Muscle of leg (tissue), 11 donors: Measurements from ENCODE around the gene COL21A1. TPM values are rescaled to one million over a fixed set of nuclear protein-coding genes. Genes with fewer than 3 reads are reported as not detected.

Experiments
- DNase-seq: peaks from one replicate; pipeline ENCODE4 v3.0.0; 2013
- H3K27ac ChIP-seq: one replicate; pipeline ENCODE4 v1.5.1; 2013; ENCODE audit warnings: mild to moderate bottlenecking, low read length, control low read depth
- H3K27me3 ChIP-seq: one replicate; pipeline ENCODE4 v1.6.1; 2013; ENCODE audit warnings: low read length; ENCODE audit not compliant: control insufficient read depth, insufficient read depth
- H3K36me3 ChIP-seq: one replicate; pipeline ENCODE4 v1.6.1; 2013; ENCODE audit warnings: low read length; ENCODE audit not compliant: control insufficient read depth, insufficient read depth
- H3K4me1 ChIP-seq: one replicate; pipeline ENCODE4 v1.6.1; 2013; ENCODE audit warnings: low read length; ENCODE audit not compliant: control insufficient read depth, insufficient read depth
- H3K4me3 ChIP-seq: one replicate; pipeline ENCODE4 v1.5.1; 2013; ENCODE audit warnings: low read length, control low read depth
- H3K9me3 ChIP-seq: replicated peaks from 2 replicates; pipeline ENCODE4 v1.6.1; 2013; ENCODE audit warnings: low read depth, low read length; ENCODE audit not compliant: control insufficient read depth
- WGBS: methylation state at CpG from one replicate; pipeline ENCODE4 v1.1.5; 2013; ENCODE audit warnings: missing lambda C conversion rate; ENCODE audit not compliant: insufficient coverage; 5-methylcytosine and 5-hydroxymethylcytosine counted together
- polyA plus RNA-seq, 8 donors: library from polyadenylated mRNA; unstranded; fragments of 120-200 nt; gene quantifications; one replicate each; pipeline versions ENCODE4 v1.2.1 to v1.2.3, GENCODE V29; 2013; ENCODE audit warnings: inconsistent platforms in 1 of 8, low replicate concordance in 1 of 8; ENCODE audit not compliant: insufficient read length in 8 of 8, insufficient read depth in 1 of 8
- total RNA-seq: library from RNA; stranded (reverse); fragments of 120-200 nt; gene quantifications from one replicate; pipeline ENCODE4 v1.2.4, GENCODE V29; 2013

COL21A1 gene
- total and polyA plus RNA-seq, 9 donors, result 86.6 to 195 (median 115) TPM

- DNase-seq, result no peak
- H3K27me3 ChIP-seq, result no peaks in the 10 kb centered on the region
- H3K27ac ChIP-seq, result no peak overlapping the region
- H3K4me3 ChIP-seq, result no peak overlapping the region
- H3K36me3 ChIP-seq, result no peaks in the 10 kb centered on the region
- WGBS, result no CpG with 5 or more reads among the region's 1 CpG
- no peaks in the 10 kb centered on the region for H3K9me3 ChIP-seq
- peaks cover 5% of the 10 kb centered on the region for H3K4me1 ChIP-seq
Measured at GRCh38 chr6:56235245-56235644, 12.1 kb downstream of the COL21A1 start.

DNA sequence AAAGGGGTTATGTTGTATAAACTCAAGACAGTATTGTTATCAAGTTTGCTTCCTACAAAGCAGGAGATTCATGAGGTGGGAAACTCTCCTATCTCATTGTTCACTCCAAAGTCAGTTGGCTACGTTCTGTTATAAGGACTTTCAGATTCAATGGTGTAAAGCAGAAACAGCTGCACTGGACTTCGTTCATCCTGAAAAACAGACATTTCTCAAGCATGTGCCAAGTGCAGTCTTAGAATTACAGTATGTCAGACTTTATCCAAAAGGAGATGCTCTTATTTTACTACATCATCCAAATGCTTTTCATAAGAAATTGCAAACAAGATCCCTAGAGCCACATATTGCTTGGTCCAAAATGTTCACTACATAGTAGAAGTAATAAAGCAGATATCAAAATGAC is 14.9 kb downstream of the COL21A1 start:
- Histone ChIP-seq H3K36me3 (no peaks in the 10 kb centered on the region), H3K27me3 (no peaks in the 10 kb centered on the region), H3K27ac (peak overlapping the region; percentile 75), H3K4me3 (no peak overlapping the region), H3K4me1 (peaks cover 3% of the 10 kb centered on the region), H3K9me3 (no peaks in the 10 kb centered on the region)
- no CpG with 5 or more reads among the region's 2 CpGs for WGBS
- peak; percentile 96 for DNase-seq

DNA sequence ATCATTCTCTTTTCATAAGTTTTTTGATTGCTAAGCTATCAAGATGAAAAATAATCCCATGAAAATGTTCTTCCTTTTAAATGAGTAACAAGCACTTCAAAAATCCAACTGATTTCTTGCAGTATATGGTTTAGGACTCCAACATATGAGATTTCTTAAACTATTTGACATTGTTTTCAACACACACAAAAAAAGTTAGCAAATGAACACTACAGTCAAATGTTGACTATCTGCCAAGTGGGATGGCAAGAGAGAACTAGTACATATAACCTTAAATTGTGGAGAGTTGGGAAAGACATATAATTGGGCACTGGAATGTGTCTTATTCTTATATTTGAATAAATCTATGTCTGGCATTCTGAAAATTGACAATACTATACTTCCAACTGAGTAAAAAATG is 15.6 kb downstream of the COL21A1 start:
- Histone ChIP-seq H3K4me3 (no peak overlapping the region), H3K27me3 (no peaks in the 10 kb centered on the region), H3K27ac (peak overlapping the region; percentile 54), H3K9me3 (no peaks in the 10 kb centered on the region), H3K4me1 (peaks cover 3% of the 10 kb centered on the region), H3K36me3 (no peaks in the 10 kb centered on the region)
- peak; percentile 41 for DNase-seq

DNA sequence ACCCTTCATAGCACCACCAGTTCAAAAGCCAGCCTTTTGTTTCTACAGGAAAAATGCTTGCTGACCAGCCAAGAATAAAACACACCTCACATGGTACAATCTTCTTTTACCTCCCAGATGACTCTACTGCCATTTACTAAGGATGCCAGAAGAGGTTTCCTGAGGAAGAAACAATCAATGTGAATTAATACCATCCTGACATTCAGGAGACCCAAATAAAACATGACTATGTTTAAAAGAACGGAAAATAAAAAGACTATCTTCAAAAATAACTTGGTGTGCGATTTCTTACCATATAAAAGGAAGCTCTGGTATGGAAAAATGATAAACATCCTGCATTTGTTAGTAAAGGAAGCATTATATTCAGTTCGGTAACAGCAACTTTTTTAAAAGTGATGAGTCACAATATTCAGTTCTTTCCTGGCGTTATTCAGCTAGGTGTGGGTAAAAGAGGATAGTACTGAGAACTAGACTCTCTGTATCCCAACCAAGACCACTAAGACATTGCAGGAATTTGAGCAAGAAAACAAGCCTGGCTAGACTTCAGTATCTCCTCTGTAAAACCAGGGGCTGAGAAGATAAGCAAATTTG is 16.3 kb downstream of the COL21A1 start:
- Histone ChIP-seq H3K4me1 (peaks cover 3% of the 10 kb centered on the region), H3K27ac (peak overlapping the region; percentile 10), H3K9me3 (no peaks in the 10 kb centered on the region), H3K4me3 (no peak overlapping the region), H3K36me3 (no peaks in the 10 kb centered on the region), H3K27me3 (no peaks in the 10 kb centered on the region)
- no peak for DNase-seq
- WGBS, result no CpG with 5 or more reads among the region's 4 CpGs

DNA sequence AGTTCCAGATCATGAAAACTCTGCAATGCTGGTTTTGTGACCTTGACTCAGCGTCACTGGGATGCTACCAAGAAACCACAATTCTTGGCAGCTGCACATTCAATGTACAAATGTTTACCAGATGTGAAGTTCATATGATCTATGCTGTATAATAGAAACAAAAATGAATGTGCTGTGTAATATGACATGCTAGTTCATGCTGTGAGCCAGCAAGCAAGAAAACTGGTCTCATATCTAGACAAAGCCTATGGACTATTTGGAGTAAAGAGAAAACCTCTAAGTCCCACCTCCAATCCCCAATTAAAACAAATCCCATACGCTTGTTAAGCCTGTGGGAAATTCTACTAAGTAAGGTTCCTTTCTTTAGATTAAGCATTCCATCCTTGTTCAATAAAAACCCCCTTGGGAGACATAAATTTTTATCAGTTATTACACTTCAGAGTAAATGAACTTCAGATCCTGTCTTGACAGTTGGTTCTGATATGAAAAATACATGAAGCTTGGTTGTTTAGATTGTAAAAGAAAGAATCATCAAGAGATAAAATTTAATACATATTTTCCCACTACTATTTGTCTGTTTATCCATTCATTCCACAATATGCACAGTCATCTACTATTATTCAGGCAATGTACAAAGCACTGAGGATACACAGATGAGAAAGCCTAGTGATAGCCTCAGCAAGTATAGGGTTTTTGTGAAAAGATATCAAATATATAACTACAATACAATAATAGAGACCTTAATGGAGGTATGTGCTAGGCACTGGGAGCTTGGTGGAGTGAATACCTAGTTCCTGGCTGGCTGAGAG is 20.1 kb downstream of the COL21A1 start:
- peak; percentile 97 for DNase-seq
- WGBS, result 0% methylated on average over 1 of the region's 2 CpGs
- no peaks in the 10 kb centered on the region for H3K9me3 ChIP-seq
- no peaks in the 10 kb centered on the region for H3K4me1 ChIP-seq
- H3K27me3 ChIP-seq, result no peaks in the 10 kb centered on the region
- H3K4me3 ChIP-seq, result no peak overlapping the region
- H3K27ac ChIP-seq, result peak overlapping the region; percentile 66
- H3K36me3 ChIP-seq, result no peaks in the 10 kb centered on the region

GRCh38 chr6:56223995-56224394 is 23.4 kb downstream of the COL21A1 start:
- WGBS, result no CpG with 5 or more reads among the region's 1 CpG
- no peak for DNase-seq
- H3K4me1 ChIP-seq, result no peaks in the 10 kb centered on the region
- H3K4me3 ChIP-seq, result no peak overlapping the region
- H3K27ac ChIP-seq, result no peak overlapping the region
- no peaks in the 10 kb centered on the region for H3K9me3 ChIP-seq
- H3K36me3 ChIP-seq, result no peaks in the 10 kb centered on the region
- no peaks in the 10 kb centered on the region for H3K27me3 ChIP-seq

DNA sequence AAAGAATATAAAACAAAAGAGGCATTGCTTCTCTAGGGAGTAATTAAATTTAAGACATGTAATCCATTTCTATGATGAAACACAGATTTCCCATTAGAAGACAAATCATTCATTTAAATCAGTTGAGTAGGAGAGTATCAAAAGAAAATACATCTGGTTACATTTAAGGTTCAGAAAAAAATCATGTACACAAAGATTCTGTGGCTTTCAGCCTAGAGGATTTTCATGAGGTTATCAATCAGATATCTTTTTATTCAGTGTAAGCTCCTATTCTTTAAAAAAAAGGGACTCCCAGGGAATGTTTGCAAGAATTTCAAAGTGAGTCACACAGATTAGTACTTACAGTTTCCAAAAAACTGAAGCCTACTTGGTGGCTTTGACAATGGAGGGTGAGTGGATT is 24.9 kb downstream of the COL21A1 start:
- Histone ChIP-seq H3K36me3 (no peaks in the 10 kb centered on the region), H3K9me3 (no peaks in the 10 kb centered on the region), H3K27ac (no peak overlapping the region), H3K4me1 (no peaks in the 10 kb centered on the region), H3K4me3 (no peak overlapping the region), H3K27me3 (no peaks in the 10 kb centered on the region)
- peak; percentile 75 for DNase-seq

DNA sequence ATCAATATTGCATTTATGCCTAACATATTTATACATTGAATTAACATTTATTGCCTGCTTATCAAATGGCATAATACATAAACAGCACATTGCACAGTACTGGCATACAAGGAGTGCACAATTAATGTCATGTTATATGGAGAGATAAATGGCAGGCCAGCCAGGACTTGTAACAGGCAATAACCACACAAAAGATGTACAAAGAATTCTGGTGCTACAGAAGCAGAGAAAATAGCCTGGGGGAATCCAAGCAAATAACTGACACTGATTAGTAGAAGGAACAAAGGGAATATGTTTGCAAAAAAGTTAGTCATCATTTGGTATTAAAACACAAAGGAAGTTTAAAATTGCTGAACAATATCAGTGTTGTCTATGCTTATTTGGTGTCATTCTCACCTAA is 27.3 kb downstream of the COL21A1 start:
- H3K4me1 ChIP-seq, result no peaks in the 10 kb centered on the region
- H3K9me3 ChIP-seq, result no peaks in the 10 kb centered on the region
- no peaks in the 10 kb centered on the region for H3K36me3 ChIP-seq
- DNase-seq, result no peak
- no peak overlapping the region for H3K4me3 ChIP-seq
- H3K27ac ChIP-seq, result no peak overlapping the region
- no peaks in the 10 kb centered on the region for H3K27me3 ChIP-seq

DNA sequence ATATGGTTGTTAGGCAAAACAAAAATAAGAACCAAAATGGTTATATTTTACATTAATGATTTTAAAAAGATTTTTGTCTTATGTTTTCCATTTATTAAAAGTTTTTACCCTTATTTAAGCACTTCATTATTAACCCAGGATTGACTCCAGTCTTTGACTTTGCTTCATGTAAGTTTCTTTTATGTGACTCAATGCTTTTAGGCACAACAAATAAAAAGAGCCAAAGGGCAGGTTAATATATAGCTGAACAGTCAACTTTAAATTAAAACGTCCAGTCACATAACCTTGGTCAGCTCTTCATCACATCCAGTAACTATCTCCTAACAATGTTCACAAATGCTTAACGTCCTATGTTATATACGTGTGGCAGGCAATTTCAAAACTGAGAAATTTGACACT is 32.7 kb downstream of the COL21A1 start:
- no peaks in the 10 kb centered on the region for H3K27me3 ChIP-seq
- H3K36me3 ChIP-seq, result no peaks in the 10 kb centered on the region
- H3K4me1 ChIP-seq, result no peaks in the 10 kb centered on the region
- WGBS, result 93% methylated on average over 3 of the region's 3 CpGs
- DNase-seq, result no peak
- H3K9me3 ChIP-seq, result no peaks in the 10 kb centered on the region
- H3K27ac ChIP-seq, result no peak overlapping the region
- no peak overlapping the region for H3K4me3 ChIP-seq

DNA sequence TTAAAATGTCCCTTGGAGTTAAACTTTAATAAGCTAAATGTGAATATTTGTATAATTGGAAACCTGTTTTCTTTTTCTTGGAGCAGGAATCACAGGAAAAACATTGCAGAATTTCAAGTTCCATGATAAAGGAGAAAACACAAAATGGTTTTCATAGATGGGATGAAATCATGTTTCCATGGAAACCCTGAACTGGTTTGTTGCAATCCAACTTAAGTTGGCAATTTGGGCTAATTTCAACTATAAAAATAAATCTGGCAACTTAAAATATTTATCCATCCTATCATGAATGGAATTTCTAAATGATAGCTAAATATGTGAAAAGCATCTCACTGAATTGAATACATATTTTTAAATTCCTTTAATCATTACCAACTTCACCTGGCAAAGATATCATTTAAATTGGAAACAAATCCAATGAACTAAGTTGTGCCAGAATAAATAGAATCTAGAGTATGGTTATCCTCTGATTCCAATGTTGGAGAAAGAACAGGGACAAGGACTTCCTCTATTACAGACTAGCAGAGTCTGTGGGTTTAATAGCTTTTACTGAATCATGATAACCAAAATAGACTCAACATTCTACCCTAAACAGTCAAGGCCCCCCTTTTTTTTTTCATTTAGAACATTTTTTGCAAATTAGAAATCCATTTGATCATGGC is 33.2 kb downstream of the COL21A1 start:
- H3K36me3 ChIP-seq, result no peaks in the 10 kb centered on the region
- no peak overlapping the region for H3K4me3 ChIP-seq
- H3K9me3 ChIP-seq, result no peaks in the 10 kb centered on the region
- H3K4me1 ChIP-seq, result no peaks in the 10 kb centered on the region
- H3K27ac ChIP-seq, result no peak overlapping the region
- peak; percentile 18 for DNase-seq
- no peaks in the 10 kb centered on the region for H3K27me3 ChIP-seq
